GM10266 (cell line): ENCODE measurements around the gene DACH1.

Experiments
- DNase-seq: peaks from one replicate; pipeline ENCODE4 v3.0.0; 2012; ENCODE audit errors: extremely low spot score
- CTCF ChIP-seq: IDR thresholded peaks from 2 replicates; pipeline ENCODE4 v1.5.1; 2012; ENCODE audit warnings: mild to moderate bottlenecking, low read depth; ENCODE audit not compliant: control insufficient read depth, insufficient read depth; ENCODE audit errors: missing control alignments

The DACH1 gene

GRCh38 chr13:71828117-71828516, 38.9 kb downstream of the DACH1 start:
- TF ChIP-seq CTCF, result no peak
- no peak for DNase-seq

- TF ChIP-seq CTCF, result no peak
Measured at GRCh38 chr13:71827241-71827640, 39.8 kb downstream of the DACH1 start.

GRCh38 chr13:71820699-71821098, 46.3 kb downstream of the DACH1 start:
- DNase-seq, result no peak
- TF ChIP-seq CTCF, result no peak

More at GRCh38 chr13:71827241-71827640, 39.8 kb downstream of the DACH1 start:
- DNase-seq, result no peak

GRCh38 chr13:71817335-71817734, 49.7 kb downstream of the DACH1 start:
- no peak for DNase-seq
- TF ChIP-seq CTCF, result no peak

DNA sequence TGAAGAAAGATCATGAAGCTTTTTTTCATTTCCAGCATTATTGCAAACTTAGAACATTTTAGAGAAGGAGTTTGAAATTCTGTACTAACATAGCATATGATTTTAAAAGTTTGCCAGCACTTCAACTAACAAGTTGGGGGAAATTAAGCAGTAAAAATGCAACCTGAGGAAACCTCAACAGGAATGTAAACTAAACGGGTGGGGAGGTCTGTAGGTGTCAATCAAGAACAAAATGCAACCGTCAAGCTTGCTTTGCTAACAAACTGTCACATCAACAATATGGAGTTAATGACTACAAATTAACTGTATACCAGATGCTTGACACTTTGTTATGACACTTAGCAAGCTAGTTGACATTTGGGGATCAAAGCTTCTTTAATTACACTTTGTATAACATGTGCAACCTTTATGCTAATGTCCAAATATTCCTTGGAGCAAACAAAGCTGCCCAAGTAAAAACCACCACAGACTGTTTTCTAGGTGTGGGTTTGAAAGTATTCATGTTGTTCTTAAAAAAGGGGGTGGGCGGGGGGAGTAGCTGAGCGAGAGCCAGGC, 52.1 kb downstream of the DACH1 start:
- no peak for TF ChIP-seq CTCF
- no peak for DNase-seq

- no peak for DNase-seq
- TF ChIP-seq CTCF, result no peak
Measured at GRCh38 chr13:71813187-71813586, 53.8 kb downstream of the DACH1 start.

GRCh38 chr13:71811344-71811743, 55.7 kb downstream of the DACH1 start:
- TF ChIP-seq CTCF, result no peak
- DNase-seq, result no peak
